GM19099 (cell line): ENCODE results near the gene ANXA8.

Experiments
- POLR2A ChIP-seq: IDR thresholded peaks from 3 replicates; pipeline ENCODE4 v1.6.1; 2011; ENCODE audit warnings: low read depth; ENCODE audit not compliant: insufficient read length; ENCODE audit errors: extremely low read depth

ANXA8 gene

DNA sequence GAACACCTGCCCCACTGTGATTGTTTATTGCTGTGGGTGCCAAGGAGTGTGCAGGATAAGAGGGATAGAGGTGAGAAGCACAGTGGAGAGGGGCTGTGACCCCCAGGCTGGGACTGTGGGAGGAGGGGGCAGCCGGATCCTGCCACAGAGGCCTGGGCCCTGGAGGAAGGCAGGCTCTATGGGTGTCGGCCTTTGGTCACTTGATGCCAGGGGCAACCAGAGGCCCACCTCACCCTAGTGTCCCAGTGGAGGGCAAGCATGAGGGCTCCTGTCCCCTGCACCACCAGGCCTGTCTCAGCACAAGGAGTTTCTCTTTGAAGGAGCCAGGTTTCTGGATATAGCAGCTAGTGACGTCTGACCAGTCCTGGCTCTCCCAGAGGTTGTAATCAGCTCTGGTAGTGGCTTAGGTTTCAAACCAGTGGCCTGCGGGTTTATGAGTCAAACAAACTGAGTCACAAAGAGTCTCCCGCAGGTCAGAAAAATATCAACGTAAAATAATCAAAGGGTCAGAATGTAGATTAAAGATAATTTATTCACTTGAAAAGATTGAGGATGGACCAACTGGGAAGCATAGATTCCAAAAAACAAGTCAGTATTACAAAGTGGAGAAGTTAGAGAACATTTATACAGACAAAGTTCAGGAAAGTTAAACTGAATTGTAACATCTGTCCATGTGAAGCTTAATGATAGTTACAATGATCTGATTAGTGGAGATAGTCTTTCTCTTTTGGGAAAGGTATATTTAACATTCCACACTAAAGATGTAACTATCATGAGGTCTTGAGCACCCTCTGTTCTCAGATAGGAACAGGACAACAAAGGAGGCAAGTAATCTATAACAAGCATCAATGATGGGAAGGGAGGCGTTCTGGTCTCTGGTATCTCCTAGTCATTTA lies 62.6 kb downstream of the ANXA8 start:
- TF ChIP-seq POLR2A, result no peak

DNA sequence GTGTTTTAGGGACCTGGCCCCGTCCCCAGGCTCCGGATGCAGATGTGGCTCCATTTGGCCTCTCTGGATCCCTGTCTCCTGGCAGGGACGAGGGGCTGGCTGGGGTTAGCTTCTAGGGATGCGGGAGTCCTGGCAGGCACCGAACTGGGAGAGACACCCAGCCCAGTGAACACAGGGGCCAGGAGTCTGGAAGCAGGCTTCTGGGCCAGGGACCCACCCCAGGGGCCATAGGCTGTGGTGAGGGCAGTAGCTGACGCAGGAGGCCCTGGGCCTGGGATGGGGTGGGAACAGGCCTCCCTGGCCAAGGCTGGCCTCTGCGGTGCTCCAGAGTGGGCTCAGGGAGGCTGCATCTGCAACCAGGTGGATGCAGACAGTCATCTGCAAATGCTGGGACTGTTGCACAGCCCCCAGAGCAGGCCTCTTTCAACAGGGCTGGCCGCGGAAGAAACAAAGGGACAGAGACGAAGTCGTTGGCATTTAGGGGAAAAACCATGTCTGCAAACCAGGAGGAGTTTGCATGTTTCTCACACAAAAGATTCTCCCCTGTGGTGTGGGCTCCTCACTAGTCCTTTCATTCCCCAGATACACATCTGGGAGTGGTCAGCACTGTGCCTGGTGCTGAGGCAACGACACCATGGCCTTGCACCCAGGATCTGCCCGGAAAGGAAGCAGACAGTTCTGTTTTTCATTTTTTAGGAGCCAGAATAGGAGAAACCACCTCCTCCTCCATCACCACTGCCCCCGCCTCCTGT lies 63.4 kb downstream of the ANXA8 start:
- TF ChIP-seq POLR2A, result no peak

DNA sequence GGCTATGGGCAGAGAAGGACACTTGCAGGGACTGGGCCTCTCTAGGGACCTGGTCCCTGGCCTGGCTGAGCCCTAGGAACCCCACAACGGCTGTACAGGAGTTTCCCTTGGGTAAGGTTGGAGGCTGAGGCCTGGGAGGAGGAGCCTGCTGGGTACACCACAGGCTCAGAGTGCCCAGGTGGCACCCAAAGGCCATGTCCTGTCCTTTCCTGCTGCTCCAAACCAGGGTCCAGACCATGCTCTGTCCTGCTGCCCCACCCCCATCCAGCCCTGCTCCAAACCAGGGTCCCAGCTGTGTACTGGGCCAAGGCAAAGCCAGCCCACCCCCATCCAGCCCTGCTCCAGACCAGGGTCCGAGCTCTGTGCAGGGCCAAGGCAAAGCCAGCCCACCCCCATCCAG lies 64.5 kb downstream of the ANXA8 start:
- TF ChIP-seq POLR2A, result no peak

- TF ChIP-seq POLR2A, result no peak
These were observed 64.9 kb downstream of the ANXA8 start for GRCh38 chr10:47418966-47419365.

- no peak for TF ChIP-seq POLR2A
These were observed 65.6 kb downstream of the ANXA8 start for GRCh38 chr10:47418321-47418720.
